ENCODE results near the gene RUFY3.

RUFY3 gene

GRCh38 chr4:70737006-70737405 lies 15.2 kb downstream of the RUFY3 start:
- H3K9me3 Mint-ChIP-seq = no peaks in the 10 kb centered on the region
- peak overlapping the region; percentile 88 for H3K27ac Mint-ChIP-seq
- no peak for DNase-seq (ENCODE audit: low spot score)
- H3K36me3 Mint-ChIP-seq (ENCODE audit: low read depth) = no peaks in the 10 kb centered on the region
- peak overlapping the region; percentile 72 for H3K4me3 Mint-ChIP-seq
- H3K4me1 Mint-ChIP-seq (ENCODE audit: low read depth) = peaks cover 35% of the 10 kb centered on the region
- H3K27me3 Mint-ChIP-seq (ENCODE audit: low read depth) = peaks cover 5% of the 10 kb centered on the region

- Mint-ChIP-seq H3K27me3 (ENCODE audit: low read depth) (peaks cover 7% of the 10 kb centered on the region), H3K27ac (peak overlapping the region; percentile 88), H3K9me3 (no peaks in the 10 kb centered on the region), H3K36me3 (ENCODE audit: low read depth) (no peaks in the 10 kb centered on the region), H3K4me1 (ENCODE audit: low read depth) (peaks cover 35% of the 10 kb centered on the region), H3K4me3 (peak overlapping the region; percentile 72)
- DNase-seq (ENCODE audit: low spot score) = no peak
Measured at GRCh38 chr4:70737409-70737808, 15.6 kb downstream of the RUFY3 start.

- H3K9me3 Mint-ChIP-seq = no peaks in the 10 kb centered on the region
- H3K4me1 Mint-ChIP-seq (ENCODE audit: low read depth) = peaks cover 24% of the 10 kb centered on the region
- DNase-seq (ENCODE audit: low spot score) = no peak
- no peak overlapping the region for H3K4me3 Mint-ChIP-seq
- H3K27ac Mint-ChIP-seq = no peak overlapping the region
- H3K36me3 Mint-ChIP-seq (ENCODE audit: low read depth) = no peaks in the 10 kb centered on the region
- H3K27me3 Mint-ChIP-seq (ENCODE audit: low read depth) = peaks cover 9% of the 10 kb centered on the region
Measured at GRCh38 chr4:70739496-70740337, 18.0 kb downstream of the RUFY3 start.

- H3K4me1 Mint-ChIP-seq (ENCODE audit: low read depth) = peaks cover 6% of the 10 kb centered on the region
- no peak overlapping the region for H3K4me3 Mint-ChIP-seq
- no peaks in the 10 kb centered on the region for H3K9me3 Mint-ChIP-seq
- H3K36me3 Mint-ChIP-seq (ENCODE audit: low read depth) = no peaks in the 10 kb centered on the region
- peaks cover 9% of the 10 kb centered on the region for H3K27me3 Mint-ChIP-seq (ENCODE audit: low read depth)
- no peak for DNase-seq (ENCODE audit: low spot score)
- no peak overlapping the region for H3K27ac Mint-ChIP-seq
Measured at GRCh38 chr4:70741867-70742658, 20.3 kb downstream of the RUFY3 start.

- Mint-ChIP-seq H3K9me3 (no peaks in the 10 kb centered on the region), H3K4me1 (ENCODE audit: low read depth) (peaks cover 8% of the 10 kb centered on the region), H3K27ac (no peak overlapping the region), H3K36me3 (ENCODE audit: low read depth) (no peaks in the 10 kb centered on the region), H3K27me3 (ENCODE audit: low read depth) (peaks cover 9% of the 10 kb centered on the region), H3K4me3 (no peak overlapping the region)
- DNase-seq (ENCODE audit: low spot score) = no peak
Measured at GRCh38 chr4:70743731-70744130, 22.0 kb downstream of the RUFY3 start.

GRCh38 chr4:70746179-70746839 lies 24.5 kb downstream of the RUFY3 start:
- H3K27me3 Mint-ChIP-seq (ENCODE audit: low read depth) = peaks cover 8% of the 10 kb centered on the region
- no peaks in the 10 kb centered on the region for H3K9me3 Mint-ChIP-seq
- H3K4me1 Mint-ChIP-seq (ENCODE audit: low read depth) = peaks cover 12% of the 10 kb centered on the region
- H3K27ac Mint-ChIP-seq = no peak overlapping the region
- no peak for DNase-seq (ENCODE audit: low spot score)
- no peak overlapping the region for H3K4me3 Mint-ChIP-seq
- H3K36me3 Mint-ChIP-seq (ENCODE audit: low read depth) = no peaks in the 10 kb centered on the region

GRCh38 chr4:70747874-70748273 lies 26.1 kb downstream of the RUFY3 start:
- no peak for DNase-seq (ENCODE audit: low spot score)
- H3K36me3 Mint-ChIP-seq (ENCODE audit: low read depth) = no peaks in the 10 kb centered on the region

GRCh38 chr4:70749313-70749712 lies 27.5 kb downstream of the RUFY3 start:
- no peak overlapping the region for H3K4me3 Mint-ChIP-seq
- H3K36me3 Mint-ChIP-seq (ENCODE audit: low read depth) = no peaks in the 10 kb centered on the region
- DNase-seq (ENCODE audit: low spot score) = no peak
- H3K9me3 Mint-ChIP-seq = no peaks in the 10 kb centered on the region
- peaks cover 15% of the 10 kb centered on the region for H3K4me1 Mint-ChIP-seq (ENCODE audit: low read depth)
- H3K27ac Mint-ChIP-seq = no peak overlapping the region
- peaks cover 4% of the 10 kb centered on the region for H3K27me3 Mint-ChIP-seq (ENCODE audit: low read depth)

More at GRCh38 chr4:70747874-70748273, 26.1 kb downstream of the RUFY3 start:
- H3K4me1 Mint-ChIP-seq (ENCODE audit: low read depth) = peaks cover 15% of the 10 kb centered on the region
- no peak overlapping the region for H3K27ac Mint-ChIP-seq
- no peaks in the 10 kb centered on the region for H3K9me3 Mint-ChIP-seq
- H3K27me3 Mint-ChIP-seq (ENCODE audit: low read depth) = peaks cover 4% of the 10 kb centered on the region
- H3K4me3 Mint-ChIP-seq = no peak overlapping the region

- Mint-ChIP-seq H3K36me3 (ENCODE audit: low read depth) (no peaks in the 10 kb centered on the region), H3K27ac (no peak overlapping the region), H3K27me3 (ENCODE audit: low read depth) (peaks cover 4% of the 10 kb centered on the region), H3K4me1 (ENCODE audit: low read depth) (peaks cover 15% of the 10 kb centered on the region), H3K9me3 (no peaks in the 10 kb centered on the region), H3K4me3 (no peak overlapping the region)
- DNase-seq (ENCODE audit: low spot score) = no peak
Measured at GRCh38 chr4:70752236-70752635, 30.5 kb downstream of the RUFY3 start.

- Mint-ChIP-seq H3K27me3 (ENCODE audit: low read depth) (peaks cover 4% of the 10 kb centered on the region), H3K4me1 (ENCODE audit: low read depth) (peaks cover 8% of the 10 kb centered on the region), H3K9me3 (no peaks in the 10 kb centered on the region), H3K27ac (no peak overlapping the region), H3K4me3 (no peak overlapping the region), H3K36me3 (ENCODE audit: low read depth) (no peaks in the 10 kb centered on the region)
- no peak for DNase-seq (ENCODE audit: low spot score)
Measured at GRCh38 chr4:70753630-70754029, 31.9 kb downstream of the RUFY3 start.

- no peaks in the 10 kb centered on the region for H3K9me3 Mint-ChIP-seq
- H3K4me3 Mint-ChIP-seq = no peak overlapping the region
- H3K27ac Mint-ChIP-seq = no peak overlapping the region
- no peaks in the 10 kb centered on the region for H3K36me3 Mint-ChIP-seq (ENCODE audit: low read depth)
- H3K27me3 Mint-ChIP-seq (ENCODE audit: low read depth) = peaks cover 4% of the 10 kb centered on the region
- H3K4me1 Mint-ChIP-seq (ENCODE audit: low read depth) = peaks cover 11% of the 10 kb centered on the region
- DNase-seq (ENCODE audit: low spot score) = no peak
Measured at GRCh38 chr4:70754470-70754869, 32.7 kb downstream of the RUFY3 start.

GRCh38 chr4:70754990-70755688 lies 33.4 kb downstream of the RUFY3 start:
- no peak overlapping the region for H3K27ac Mint-ChIP-seq
- H3K4me3 Mint-ChIP-seq = no peak overlapping the region
- H3K27me3 Mint-ChIP-seq (ENCODE audit: low read depth) = peaks cover 4% of the 10 kb centered on the region
- no peak for DNase-seq (ENCODE audit: low spot score)
- peaks cover 15% of the 10 kb centered on the region for H3K4me1 Mint-ChIP-seq (ENCODE audit: low read depth)
- no peaks in the 10 kb centered on the region for H3K36me3 Mint-ChIP-seq (ENCODE audit: low read depth)
- no peaks in the 10 kb centered on the region for H3K9me3 Mint-ChIP-seq

GRCh38 chr4:70759126-70759525 lies 37.4 kb downstream of the RUFY3 start:
- no peaks in the 10 kb centered on the region for H3K27me3 Mint-ChIP-seq (ENCODE audit: low read depth)
- H3K4me1 Mint-ChIP-seq (ENCODE audit: low read depth) = peaks cover 13% of the 10 kb centered on the region
- H3K4me3 Mint-ChIP-seq = peak overlapping the region; percentile 31
- DNase-seq (ENCODE audit: low spot score) = no peak
- no peak overlapping the region for H3K27ac Mint-ChIP-seq
- no peaks in the 10 kb centered on the region for H3K9me3 Mint-ChIP-seq
- peaks cover 1% of the 10 kb centered on the region for H3K36me3 Mint-ChIP-seq (ENCODE audit: low read depth)
